ENCODE data around the gene MPRIP.

Gene MPRIP

DNA sequence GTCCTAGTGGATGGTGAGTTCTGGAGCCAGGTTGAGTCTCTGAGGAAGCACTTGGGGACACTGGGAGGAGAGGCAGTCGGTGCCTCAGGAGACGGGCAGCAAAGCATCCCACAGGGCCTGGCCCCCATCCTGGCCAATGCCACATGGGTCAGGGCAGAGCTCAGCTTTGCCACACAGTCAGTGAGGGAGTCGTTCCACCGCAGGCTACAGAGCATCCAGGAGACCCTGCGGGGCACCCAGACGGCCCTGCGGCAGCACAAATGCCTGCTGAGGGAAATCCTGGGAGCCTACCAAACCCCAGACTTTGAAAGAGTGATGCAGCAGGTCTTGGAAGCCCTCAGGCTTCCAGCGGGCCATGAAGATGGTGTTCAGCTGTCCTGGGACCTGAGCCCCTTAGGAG lies 124.2 kb downstream of the MPRIP start:
- no peak for DNase-seq (ENCODE audit: low read depth)

GRCh38 chr17:17167356-17167755 lies 125.1 kb downstream of the MPRIP start:
- no peak for DNase-seq (ENCODE audit: low read depth)

DNA sequence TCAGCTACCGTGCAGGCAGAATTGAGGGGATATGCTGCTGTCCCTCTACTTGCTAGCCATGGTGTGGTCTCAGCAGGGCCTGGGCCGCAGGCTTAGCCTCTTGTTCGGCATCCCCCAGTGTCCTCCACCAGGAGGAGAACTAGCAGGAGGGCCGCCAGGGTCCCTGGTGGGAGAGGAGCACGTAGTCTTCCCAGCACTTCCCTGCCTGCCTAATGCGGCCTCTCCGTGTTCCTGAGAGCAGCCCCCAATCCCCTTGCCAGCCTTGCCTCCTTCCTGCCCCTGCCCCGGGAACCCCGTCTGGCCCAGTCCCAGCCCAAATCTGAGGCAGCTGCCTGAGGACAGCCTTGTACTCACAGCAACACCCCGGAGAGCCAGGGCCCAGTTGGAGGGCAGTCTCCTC lies 125.7 kb downstream of the MPRIP start:
- no peak for DNase-seq (ENCODE audit: low read depth)

- DNase-seq (ENCODE audit: low read depth), result no peak
Measured at GRCh38 chr17:17168401-17168800, 126.1 kb downstream of the MPRIP start.

DNA sequence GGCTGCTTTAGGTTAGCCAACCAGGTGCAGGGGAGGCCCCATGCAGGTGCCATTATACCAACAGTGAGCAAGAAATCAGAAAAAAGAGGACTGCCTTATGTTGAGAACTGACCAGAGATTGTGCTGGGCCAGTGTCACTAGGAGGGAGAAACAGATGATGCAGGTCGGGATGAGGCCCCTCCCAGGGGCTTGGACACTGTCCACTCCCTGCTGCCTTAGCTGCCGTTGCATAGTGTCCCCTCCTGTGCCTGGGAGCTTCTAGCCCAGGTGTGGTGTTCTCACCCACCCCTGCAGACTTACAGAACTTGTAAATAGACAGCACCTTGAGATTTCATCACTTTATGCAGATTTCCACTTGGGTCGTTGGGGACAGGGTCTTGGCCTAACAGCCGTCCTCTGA lies 127.1 kb downstream of the MPRIP start:
- DNase-seq (ENCODE audit: low read depth), result no peak

DNA sequence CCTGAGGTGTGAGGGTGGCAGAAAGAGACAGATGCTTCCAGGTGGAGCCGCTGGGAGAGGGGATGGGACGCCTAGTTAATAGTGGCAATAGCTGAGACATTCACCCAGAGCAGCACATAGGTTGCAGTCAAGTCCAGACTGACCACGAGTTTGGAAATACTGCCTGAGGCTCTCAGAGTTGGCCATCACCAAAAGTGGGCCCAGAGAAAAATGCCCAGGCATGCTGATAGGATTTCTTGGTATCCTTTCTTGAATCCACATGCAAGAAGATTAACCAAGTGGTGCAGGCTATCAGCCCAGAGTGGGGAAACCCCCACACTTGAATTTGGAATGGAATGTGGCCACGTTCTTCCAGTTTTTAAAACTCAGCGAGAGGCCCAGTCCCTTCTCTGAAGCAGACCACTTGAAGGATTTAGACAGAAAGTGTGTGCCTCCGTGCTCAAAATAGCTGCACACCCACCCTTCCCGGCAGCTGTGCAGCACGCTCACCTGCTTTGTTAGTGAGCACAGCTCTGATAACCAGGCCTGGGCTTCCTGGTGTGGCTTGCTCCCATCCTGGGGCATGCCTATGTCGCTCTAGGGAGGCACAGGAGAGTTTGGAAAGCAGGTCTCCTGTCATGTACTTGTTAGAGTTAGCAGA lies 128.2 kb downstream of the MPRIP start:
- no peak for DNase-seq (ENCODE audit: low read depth)

DNA sequence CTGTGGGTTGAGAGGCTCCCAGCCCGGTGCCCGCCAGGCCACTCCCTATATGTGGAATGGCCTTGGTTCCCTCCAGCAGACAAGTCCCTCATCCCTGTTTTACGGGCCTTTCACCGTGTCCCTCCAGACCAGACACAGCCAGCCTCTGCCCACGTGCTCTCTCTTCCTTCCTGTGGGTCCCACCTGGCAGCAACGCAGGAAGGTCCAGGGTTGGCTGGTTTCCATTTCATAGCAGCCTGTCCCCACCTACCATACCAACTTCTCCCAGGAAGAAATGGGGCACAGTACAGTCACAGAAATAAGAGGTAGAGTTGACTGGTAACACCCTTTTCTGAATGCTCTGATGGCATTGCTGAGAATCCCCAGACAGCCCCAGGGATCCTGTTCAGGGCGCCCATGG lies 128.9 kb downstream of the MPRIP start:
- DNase-seq (ENCODE audit: low read depth), result no peak

- DNase-seq (ENCODE audit: low read depth), result no peak
Measured at GRCh38 chr17:17172001-17172939, 130.0 kb downstream of the MPRIP start.

DNA sequence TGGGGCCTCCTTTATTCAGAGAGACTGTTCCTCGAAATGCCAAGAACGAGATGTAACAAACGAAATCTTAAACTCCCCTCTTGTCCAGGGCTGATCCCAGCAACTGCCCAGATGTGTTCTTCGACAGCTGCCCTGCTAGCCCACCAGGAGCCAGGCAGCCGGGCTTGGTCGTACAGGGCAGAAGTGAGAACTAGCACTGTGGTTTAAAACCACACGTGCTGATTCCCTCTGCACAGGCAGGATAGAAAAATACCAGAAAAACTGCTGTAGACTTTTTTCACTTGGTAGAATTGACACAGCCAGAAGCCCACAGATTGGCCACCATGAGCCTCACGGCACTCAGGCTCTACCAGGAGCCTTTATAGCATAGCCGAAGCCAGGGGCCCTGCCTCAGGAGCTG lies 130.7 kb downstream of the MPRIP start:
- DNase-seq (ENCODE audit: low read depth), result no peak

GRCh38 chr17:17173921-17174320 lies 131.7 kb downstream of the MPRIP start:
- no peak for DNase-seq (ENCODE audit: low read depth)

DNA sequence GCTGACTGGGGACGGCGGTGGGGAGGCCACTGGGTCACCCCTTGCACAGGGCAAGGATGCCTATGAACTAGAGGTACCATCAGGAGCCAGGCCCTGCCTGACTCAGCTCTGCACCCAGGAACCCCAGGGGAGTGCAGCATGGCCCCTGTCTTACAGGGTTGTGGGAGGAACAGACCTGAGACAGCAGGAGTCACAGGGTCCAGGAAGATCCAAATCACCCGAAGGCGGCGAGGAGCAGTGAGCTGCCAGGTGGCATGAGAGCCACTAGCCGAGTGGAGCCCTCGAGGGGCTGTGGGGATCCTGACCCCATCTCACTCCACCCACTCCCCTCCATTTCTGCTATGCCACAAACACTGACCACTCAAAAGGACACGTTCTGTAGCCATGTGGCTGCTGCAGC lies 133.1 kb downstream of the MPRIP start:
- no peak for DNase-seq (ENCODE audit: low read depth)

GRCh38 chr17:17175917-17176316 lies 133.7 kb downstream of the MPRIP start:
- DNase-seq (ENCODE audit: low read depth), result no peak

- no peak for DNase-seq (ENCODE audit: low read depth)
Measured at GRCh38 chr17:17176341-17176740, 134.1 kb downstream of the MPRIP start.

- DNase-seq (ENCODE audit: low read depth), result no peak
Measured at GRCh38 chr17:17177176-17177575, 134.9 kb downstream of the MPRIP start.

- DNase-seq (ENCODE audit: low read depth), result no peak
Measured at GRCh38 chr17:17179371-17179827, 137.1 kb downstream of the MPRIP start.

- no peak for DNase-seq (ENCODE audit: low read depth)
Measured at GRCh38 chr17:17180141-17180603, 137.9 kb downstream of the MPRIP start.

DNA sequence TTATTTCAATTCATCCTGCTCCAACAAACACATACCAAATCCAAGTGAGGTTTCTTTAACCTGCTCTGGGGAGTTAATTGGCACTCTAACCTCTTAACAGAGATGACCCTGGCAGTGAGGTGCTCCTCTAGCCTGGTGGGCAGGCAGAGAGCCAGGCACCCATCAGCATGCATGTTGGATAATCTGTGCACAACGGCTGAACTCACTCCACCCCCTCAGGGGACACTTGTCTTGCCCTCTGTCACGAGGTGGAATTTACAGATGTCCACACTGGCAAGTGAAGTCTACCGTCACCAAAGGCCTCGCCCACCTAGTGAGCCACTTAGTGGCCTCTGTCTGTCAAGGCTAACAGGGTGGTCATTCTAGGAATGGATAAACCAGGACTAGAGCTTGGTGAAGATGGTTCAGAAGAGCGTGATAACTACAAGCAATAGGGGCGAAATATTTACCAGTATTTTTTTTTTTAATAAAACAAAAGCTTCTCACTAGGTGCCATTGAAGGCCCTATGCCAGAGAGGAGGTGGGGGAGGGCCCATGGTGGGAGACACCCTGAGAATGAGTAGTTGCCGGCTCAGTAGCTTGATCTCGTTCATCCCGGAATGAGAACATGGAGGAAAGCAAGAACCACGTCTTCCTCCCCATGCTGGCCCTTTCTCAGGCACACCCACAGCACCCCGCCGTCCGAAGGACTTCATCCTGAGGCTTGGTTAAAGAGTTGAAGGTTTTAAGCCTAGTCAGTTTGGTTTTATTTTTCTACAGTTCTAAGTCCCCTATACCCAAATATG lies 138.7 kb downstream of the MPRIP start:
- DNase-seq (ENCODE audit: low read depth), result no peak

DNA sequence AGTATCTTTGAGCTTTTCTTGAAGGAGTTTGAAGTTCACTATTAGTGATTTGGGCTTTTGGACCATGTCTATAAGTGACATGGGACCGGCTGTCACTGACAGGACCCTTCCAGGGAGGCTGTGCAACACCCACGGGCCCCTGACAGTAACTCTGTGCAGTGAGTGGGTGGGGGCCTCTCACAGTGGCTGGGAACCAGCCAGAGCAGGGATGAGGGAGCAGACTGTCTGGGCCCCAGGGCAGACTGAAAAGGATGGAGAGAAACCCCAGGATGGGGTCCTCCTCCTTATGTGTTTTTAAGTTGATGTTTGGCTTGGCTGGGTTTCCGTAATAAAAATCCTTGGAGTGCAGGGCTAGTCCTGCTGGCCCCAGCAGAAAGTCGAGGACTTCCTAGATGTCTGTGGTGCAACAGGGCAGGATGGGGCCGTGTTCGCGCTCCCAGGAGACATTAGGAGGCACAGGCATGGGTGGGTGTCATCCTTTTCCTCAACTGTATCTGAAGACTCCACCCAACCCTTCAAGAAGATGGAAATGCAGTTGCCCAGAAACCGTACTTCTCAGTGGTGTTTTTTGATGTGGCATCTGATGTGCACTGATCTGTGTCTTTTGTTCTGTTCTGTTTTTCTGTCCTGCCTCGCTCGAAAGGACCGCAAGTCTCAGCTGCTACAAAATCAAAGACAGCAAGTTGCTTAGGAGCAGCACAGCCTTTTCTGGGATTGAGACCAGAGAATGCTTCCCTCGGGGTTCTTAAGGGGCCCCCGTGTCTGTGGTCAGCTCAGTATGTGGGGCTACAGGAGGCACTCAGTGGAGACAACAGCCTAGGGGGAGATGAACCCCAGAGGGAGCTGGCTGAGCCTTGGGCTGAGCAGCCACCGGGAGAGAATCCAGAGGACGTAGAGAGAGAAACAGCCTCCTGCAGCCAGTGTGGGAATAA lies 139.7 kb downstream of the MPRIP start:
- no peak for DNase-seq (ENCODE audit: low read depth)

DNA sequence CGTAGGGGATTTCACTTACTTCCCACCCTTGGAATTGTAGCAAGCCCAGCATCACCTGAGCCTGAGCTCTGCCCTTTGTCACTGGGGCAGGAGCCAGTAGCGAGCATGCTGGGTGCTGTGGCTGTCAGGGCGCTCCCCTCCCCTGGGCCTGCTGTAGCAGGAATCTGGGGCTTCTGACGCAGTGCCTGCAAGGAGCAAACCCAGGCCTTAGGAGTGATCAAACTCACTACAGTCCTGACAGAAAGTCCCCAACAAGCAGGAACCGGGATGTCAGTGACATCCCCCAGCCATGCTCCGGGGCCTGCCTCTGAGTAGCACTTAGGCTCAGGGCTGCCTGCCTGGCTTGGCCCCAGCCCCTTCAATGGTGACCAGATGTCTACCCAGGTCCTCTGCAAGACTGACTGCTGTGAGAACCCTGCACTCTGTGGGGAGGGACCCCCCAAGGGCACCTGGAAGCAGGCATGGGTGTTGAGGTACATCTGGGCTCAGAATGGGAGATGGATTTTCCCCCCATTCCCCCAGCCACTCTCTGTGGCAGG lies 140.4 kb downstream of the MPRIP start:
- no peak for DNase-seq (ENCODE audit: low read depth)

GRCh38 chr17:17183744-17184143 lies 141.5 kb downstream of the MPRIP start:
- no peak for DNase-seq (ENCODE audit: low read depth)

Measured in stimulated activated CD8-positive, alpha-beta memory T cell treated with anti-CD3 and anti-CD28 coated beads, Interleukin-4, amount 100 ng/mL, for 24 hours (primary cell).